ENCODE data around the gene CLDN17.

CLDN17 gene

DNA sequence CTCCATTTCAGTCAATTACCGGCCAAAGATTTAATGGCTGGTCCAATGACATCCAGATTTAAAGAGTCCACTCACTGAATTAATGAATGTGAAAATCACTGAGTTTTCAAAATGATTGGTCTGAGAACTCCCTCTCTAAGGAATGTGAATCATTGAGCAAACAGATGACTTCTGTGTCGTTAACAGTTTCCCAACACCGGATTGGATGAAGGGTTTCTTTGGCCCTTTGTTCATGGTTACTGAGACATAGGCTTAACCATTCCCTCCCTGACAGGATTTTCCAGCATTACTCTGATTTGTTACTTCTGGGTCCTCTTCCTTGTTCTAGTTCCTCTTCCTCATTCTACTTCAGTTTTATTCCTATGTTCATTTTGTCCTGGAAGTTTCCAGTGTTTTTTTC is 1.5 kb upstream of the CLDN17 start:
- Histone ChIP-seq H3K36me3 (ENCODE audit: control insufficient read depth, insufficient read depth, low read length) (no peaks in the 10 kb centered on the region), H3K27me3 (ENCODE audit: control insufficient read depth, insufficient read depth, low read length) (no peaks in the 10 kb centered on the region), H3K9me3 (ENCODE audit: control insufficient read depth, low read length) (no peaks in the 10 kb centered on the region), H3K9ac (ENCODE audit: low read length) (no peak overlapping the region), H3K4me3 (ENCODE audit: low read length) (no peak overlapping the region), H3K4me1 (ENCODE audit: control insufficient read depth, insufficient read depth, low read length) (no peaks in the 10 kb centered on the region)

- no peak overlapping the region for H3K4me3 ChIP-seq (ENCODE audit: low read length)
- H3K9me3 ChIP-seq (ENCODE audit: control insufficient read depth, low read length) = no peaks in the 10 kb centered on the region
- H3K36me3 ChIP-seq (ENCODE audit: control insufficient read depth, insufficient read depth, low read length) = no peaks in the 10 kb centered on the region
- H3K9ac ChIP-seq (ENCODE audit: low read length) = no peak overlapping the region
- no peaks in the 10 kb centered on the region for H3K27me3 ChIP-seq (ENCODE audit: control insufficient read depth, insufficient read depth, low read length)
- H3K4me1 ChIP-seq (ENCODE audit: control insufficient read depth, insufficient read depth, low read length) = no peaks in the 10 kb centered on the region
These were observed 434 bp downstream of the CLDN17 start for GRCh38 chr21:30166171-30166570.

DNA sequence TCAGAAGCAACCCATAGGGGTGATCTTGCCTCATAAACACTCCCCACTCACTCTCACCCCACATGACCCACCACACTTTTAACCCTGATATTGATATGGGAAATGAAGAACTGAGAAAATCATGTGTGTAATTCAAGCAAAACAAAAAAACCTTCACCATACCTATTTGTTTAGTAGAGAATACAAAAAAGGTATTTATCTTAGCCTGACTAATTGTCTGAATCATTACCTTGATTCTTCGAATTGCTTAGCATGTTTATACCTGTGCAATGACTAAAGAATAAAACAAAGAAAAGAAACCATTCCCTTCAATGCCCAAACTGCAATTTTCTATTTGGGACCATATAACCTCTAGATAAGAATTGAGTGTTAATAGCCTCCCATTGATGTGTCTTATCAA is 1.8 kb downstream of the CLDN17 start:
- H3K4me1 ChIP-seq (ENCODE audit: control insufficient read depth, insufficient read depth, low read length) = no peaks in the 10 kb centered on the region
- no peaks in the 10 kb centered on the region for H3K36me3 ChIP-seq (ENCODE audit: control insufficient read depth, insufficient read depth, low read length)
- no peak overlapping the region for H3K9ac ChIP-seq (ENCODE audit: low read length)
- no peak overlapping the region for H3K4me3 ChIP-seq (ENCODE audit: low read length)
- H3K27me3 ChIP-seq (ENCODE audit: control insufficient read depth, insufficient read depth, low read length) = no peaks in the 10 kb centered on the region
- H3K9me3 ChIP-seq (ENCODE audit: control insufficient read depth, low read length) = no peaks in the 10 kb centered on the region

DNA sequence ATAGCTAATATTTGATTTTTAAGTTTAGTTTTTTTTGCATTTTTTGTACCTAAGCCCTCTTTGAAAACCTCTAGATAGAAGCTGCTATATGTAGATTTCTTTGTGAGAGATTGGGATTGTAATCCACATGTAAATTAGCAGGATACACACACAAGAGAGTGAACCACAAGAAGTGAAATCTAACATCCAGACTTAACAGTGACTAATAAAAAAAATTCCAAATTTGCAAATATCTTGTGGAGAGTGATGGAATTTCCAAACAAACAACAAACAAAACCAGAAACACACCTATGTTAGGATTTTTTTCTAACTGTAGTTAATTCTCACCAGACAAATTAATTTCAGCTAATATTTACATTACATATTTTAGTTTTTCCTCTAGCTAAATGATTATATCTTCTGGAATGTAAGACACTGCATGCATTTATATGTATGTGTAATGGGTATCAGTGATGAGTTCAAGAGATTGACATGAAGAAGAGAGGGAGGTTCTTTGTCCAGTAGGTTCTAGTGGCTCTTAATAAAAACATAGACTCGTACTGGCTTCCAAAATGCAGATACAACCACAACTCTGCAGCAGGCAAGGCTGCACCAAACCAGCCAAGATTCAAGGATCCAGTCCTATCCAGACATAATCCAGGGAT is 12.8 kb downstream of the CLDN17 start:
- no peak overlapping the region for H3K9ac ChIP-seq (ENCODE audit: low read length)
- H3K27me3 ChIP-seq (ENCODE audit: control insufficient read depth, insufficient read depth, low read length) = no peaks in the 10 kb centered on the region
- H3K4me3 ChIP-seq (ENCODE audit: low read length) = no peak overlapping the region
- no peaks in the 10 kb centered on the region for H3K9me3 ChIP-seq (ENCODE audit: control insufficient read depth, low read length)
- no peaks in the 10 kb centered on the region for H3K36me3 ChIP-seq (ENCODE audit: control insufficient read depth, insufficient read depth, low read length)
- H3K4me1 ChIP-seq (ENCODE audit: control insufficient read depth, insufficient read depth, low read length) = no peaks in the 10 kb centered on the region

DNA sequence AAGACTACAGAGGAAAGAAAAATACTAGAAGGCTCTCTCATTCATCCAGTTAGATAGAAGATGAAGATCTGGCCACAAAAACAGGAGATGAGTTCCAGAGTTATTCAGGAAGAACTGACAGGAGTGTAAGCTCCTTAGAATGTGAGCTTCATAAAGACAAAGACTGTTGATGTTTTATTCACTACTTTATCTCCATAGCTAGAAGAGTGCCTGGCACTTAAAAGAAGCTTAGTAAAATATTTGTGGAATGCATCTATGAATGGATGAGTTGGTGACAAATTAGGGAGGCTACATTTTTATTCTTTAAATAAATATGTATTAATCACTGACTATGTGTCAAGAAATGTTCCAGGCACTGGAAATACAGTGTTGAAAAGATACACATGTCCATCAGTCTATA is 13.8 kb downstream of the CLDN17 start:
- H3K36me3 ChIP-seq (ENCODE audit: control insufficient read depth, insufficient read depth, low read length) = no peaks in the 10 kb centered on the region
- H3K27me3 ChIP-seq (ENCODE audit: control insufficient read depth, insufficient read depth, low read length) = no peaks in the 10 kb centered on the region
- H3K9me3 ChIP-seq (ENCODE audit: control insufficient read depth, low read length) = no peaks in the 10 kb centered on the region
- H3K9ac ChIP-seq (ENCODE audit: low read length) = no peak overlapping the region
- no peak overlapping the region for H3K4me3 ChIP-seq (ENCODE audit: low read length)
- no peaks in the 10 kb centered on the region for H3K4me1 ChIP-seq (ENCODE audit: control insufficient read depth, insufficient read depth, low read length)

DNA sequence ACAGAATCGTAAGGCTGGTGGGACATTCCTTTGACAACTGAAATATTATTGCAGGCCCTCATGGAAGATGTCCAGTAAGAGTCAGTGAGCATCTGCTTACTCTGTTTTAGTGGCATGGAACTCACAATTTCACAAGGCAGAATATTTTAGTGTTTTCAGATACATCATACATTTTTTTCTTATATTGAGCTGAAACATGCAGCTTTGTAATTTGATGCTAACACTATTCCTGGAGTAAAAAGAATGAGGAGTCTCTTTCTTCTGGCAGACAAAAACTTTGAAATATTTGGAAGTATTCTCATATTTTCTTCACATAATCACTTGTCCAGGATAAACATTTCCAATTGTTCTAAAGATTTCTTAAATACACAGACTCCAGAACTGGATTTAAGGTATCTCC is 17.7 kb downstream of the CLDN17 start:
- Histone ChIP-seq H3K27me3 (ENCODE audit: control insufficient read depth, insufficient read depth, low read length) (no peaks in the 10 kb centered on the region), H3K36me3 (ENCODE audit: control insufficient read depth, insufficient read depth, low read length) (no peaks in the 10 kb centered on the region), H3K9me3 (ENCODE audit: control insufficient read depth, low read length) (no peaks in the 10 kb centered on the region), H3K4me1 (ENCODE audit: control insufficient read depth, insufficient read depth, low read length) (no peaks in the 10 kb centered on the region), H3K4me3 (ENCODE audit: low read length) (no peak overlapping the region), H3K9ac (ENCODE audit: low read length) (no peak overlapping the region)

- Histone ChIP-seq H3K9ac (ENCODE audit: low read length) (no peak overlapping the region), H3K9me3 (ENCODE audit: control insufficient read depth, low read length) (no peaks in the 10 kb centered on the region), H3K27me3 (ENCODE audit: control insufficient read depth, insufficient read depth, low read length) (no peaks in the 10 kb centered on the region), H3K4me3 (ENCODE audit: low read length) (no peak overlapping the region), H3K36me3 (ENCODE audit: control insufficient read depth, insufficient read depth, low read length) (no peaks in the 10 kb centered on the region), H3K4me1 (ENCODE audit: control insufficient read depth, insufficient read depth, low read length) (no peaks in the 10 kb centered on the region)
These were observed 19.9 kb downstream of the CLDN17 start for GRCh38 chr21:30146558-30147282.

DNA sequence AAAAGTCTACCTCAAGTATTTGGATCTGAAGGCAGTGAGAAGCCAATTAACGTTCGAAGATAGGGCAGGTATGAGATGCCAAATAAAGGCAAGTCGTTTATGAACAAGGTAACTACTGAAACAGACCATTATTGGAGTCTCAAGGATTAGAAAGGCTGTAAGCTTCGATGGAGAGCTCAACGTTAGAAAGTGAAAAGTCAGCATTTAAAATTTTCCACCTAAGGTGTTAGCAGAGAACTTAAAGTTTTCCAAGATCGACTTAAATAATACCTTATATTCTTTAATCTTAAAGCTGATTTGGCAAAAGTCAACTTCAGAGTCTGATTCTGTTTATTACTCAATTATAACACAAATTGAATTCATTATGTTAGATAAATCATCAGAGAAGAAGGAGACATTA is 28.1 kb downstream of the CLDN17 start:
- H3K36me3 ChIP-seq (ENCODE audit: control insufficient read depth, insufficient read depth, low read length) = no peaks in the 10 kb centered on the region
- H3K9ac ChIP-seq (ENCODE audit: low read length) = no peak overlapping the region
- H3K4me1 ChIP-seq (ENCODE audit: control insufficient read depth, insufficient read depth, low read length) = no peaks in the 10 kb centered on the region
- no peaks in the 10 kb centered on the region for H3K27me3 ChIP-seq (ENCODE audit: control insufficient read depth, insufficient read depth, low read length)
- no peak overlapping the region for H3K4me3 ChIP-seq (ENCODE audit: low read length)
- no peaks in the 10 kb centered on the region for H3K9me3 ChIP-seq (ENCODE audit: control insufficient read depth, low read length)

DNA sequence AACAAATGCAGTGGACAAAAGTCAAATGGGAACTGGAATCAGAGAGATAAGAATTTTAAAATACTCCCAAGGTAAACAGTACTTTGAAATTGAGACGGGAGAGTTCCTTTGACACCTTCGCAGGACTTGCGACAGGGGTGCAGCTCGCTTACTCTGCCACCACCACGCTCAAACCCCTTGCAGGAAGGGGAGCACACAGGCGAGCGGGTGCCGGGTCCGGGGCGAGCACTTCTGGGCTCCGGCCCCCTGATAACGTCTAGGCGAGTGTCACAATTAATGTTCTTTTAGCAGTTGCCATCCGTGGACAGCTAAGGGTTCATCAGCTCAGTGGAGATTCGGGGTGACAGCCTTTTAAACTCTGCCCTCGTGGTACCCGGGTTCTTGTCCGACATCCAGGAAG is 37.4 kb downstream of the CLDN17 start:
- Histone ChIP-seq H3K27me3 (ENCODE audit: control insufficient read depth, insufficient read depth, low read length) (no peaks in the 10 kb centered on the region), H3K9ac (ENCODE audit: low read length) (no peak overlapping the region), H3K36me3 (ENCODE audit: control insufficient read depth, insufficient read depth, low read length) (no peaks in the 10 kb centered on the region), H3K9me3 (ENCODE audit: control insufficient read depth, low read length) (no peaks in the 10 kb centered on the region), H3K4me1 (ENCODE audit: control insufficient read depth, insufficient read depth, low read length) (no peaks in the 10 kb centered on the region), H3K4me3 (ENCODE audit: low read length) (no peak overlapping the region)

GRCh38 chr21:30126576-30126975 is 40.0 kb downstream of the CLDN17 start:
- H3K9me3 ChIP-seq (ENCODE audit: control insufficient read depth, low read length) = no peaks in the 10 kb centered on the region
- no peak overlapping the region for H3K9ac ChIP-seq (ENCODE audit: low read length)
- H3K36me3 ChIP-seq (ENCODE audit: control insufficient read depth, insufficient read depth, low read length) = no peaks in the 10 kb centered on the region
- H3K27me3 ChIP-seq (ENCODE audit: control insufficient read depth, insufficient read depth, low read length) = no peaks in the 10 kb centered on the region
- no peaks in the 10 kb centered on the region for H3K4me1 ChIP-seq (ENCODE audit: control insufficient read depth, insufficient read depth, low read length)
- no peak overlapping the region for H3K4me3 ChIP-seq (ENCODE audit: low read length)

DNA sequence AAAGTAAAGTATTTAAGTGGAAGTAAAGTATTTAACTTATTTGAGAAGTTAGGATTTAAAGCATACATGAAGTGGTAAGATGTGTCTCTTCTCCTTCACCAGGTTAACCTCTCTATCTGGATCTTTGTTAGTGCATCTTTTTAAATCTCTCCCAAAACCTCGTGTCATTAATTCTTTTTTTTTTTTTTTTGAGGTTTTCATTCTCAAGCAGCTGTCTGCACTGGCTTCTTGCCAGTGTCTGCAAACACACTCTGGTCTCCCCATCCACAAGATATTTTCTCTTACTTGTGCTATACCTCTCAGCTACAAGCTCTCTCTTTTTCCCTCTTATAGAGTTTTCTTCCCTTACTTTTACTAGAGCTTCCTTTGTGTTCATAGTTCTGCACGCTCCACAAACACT is 49.0 kb downstream of the CLDN17 start:
- no peaks in the 10 kb centered on the region for H3K4me1 ChIP-seq (ENCODE audit: control insufficient read depth, insufficient read depth, low read length)
- H3K4me3 ChIP-seq (ENCODE audit: low read length) = no peak overlapping the region
- no peaks in the 10 kb centered on the region for H3K9me3 ChIP-seq (ENCODE audit: control insufficient read depth, low read length)
- no peaks in the 10 kb centered on the region for H3K36me3 ChIP-seq (ENCODE audit: control insufficient read depth, insufficient read depth, low read length)
- no peaks in the 10 kb centered on the region for H3K27me3 ChIP-seq (ENCODE audit: control insufficient read depth, insufficient read depth, low read length)
- H3K9ac ChIP-seq (ENCODE audit: low read length) = no peak overlapping the region

DNA sequence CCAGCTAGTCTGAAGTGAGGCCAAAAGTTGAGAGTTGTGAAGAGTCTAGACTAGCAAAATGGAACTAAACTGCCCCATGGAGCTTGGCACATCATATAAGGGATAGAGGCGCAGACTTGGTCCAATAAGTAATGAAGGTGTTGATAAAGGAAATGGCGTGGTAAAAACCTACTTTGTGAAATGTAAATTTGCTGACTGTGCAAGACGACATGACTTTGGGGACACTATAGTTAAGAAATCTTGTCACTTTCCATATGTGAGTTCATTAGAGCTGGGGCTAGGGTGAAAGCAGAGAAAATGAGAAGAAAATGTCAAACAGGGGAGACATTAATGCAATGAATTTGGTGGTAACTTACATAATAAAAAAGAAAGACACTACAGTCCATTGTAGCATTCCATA is 50.1 kb downstream of the CLDN17 start:
- H3K9ac ChIP-seq (ENCODE audit: low read length) = no peak overlapping the region
- no peak overlapping the region for H3K4me3 ChIP-seq (ENCODE audit: low read length)
- no peaks in the 10 kb centered on the region for H3K36me3 ChIP-seq (ENCODE audit: control insufficient read depth, insufficient read depth, low read length)
- no peaks in the 10 kb centered on the region for H3K4me1 ChIP-seq (ENCODE audit: control insufficient read depth, insufficient read depth, low read length)
- H3K9me3 ChIP-seq (ENCODE audit: control insufficient read depth, low read length) = no peaks in the 10 kb centered on the region
- no peaks in the 10 kb centered on the region for H3K27me3 ChIP-seq (ENCODE audit: control insufficient read depth, insufficient read depth, low read length)
